GM18861 (cell line): ENCODE measurements around the gene KIF11.
"Not testable (repeated sequence)": the region's sequence is repeated elsewhere in the genome, so short reads cannot be mapped to it uniquely, and the experiment has no call there.

Experiments
- ATAC-seq: cut with Tn5 transposase; IDR thresholded peaks from one replicate; pipeline ENCODE4 v1.9.1; 2021; ENCODE audit not compliant: unreplicated experiment

Gene KIF11

GRCh38 chr10:92590623-92591549 lies 2.0 kb upstream of the KIF11 start:
- peak; percentile 1 for ATAC-seq

GRCh38 chr10:92591550-92592022 lies 1.3 kb upstream of the KIF11 start:
- peak; percentile 69 for ATAC-seq

- ATAC-seq, result no peak
Measured at GRCh38 chr10:92593619-92594588, 974 bp downstream of the KIF11 start.

- ATAC-seq, result no peak
Measured at GRCh38 chr10:92595505-92595904, 2.6 kb downstream of the KIF11 start.

- no peak for ATAC-seq
Measured at GRCh38 chr10:92598321-92598720, 5.4 kb downstream of the KIF11 start.

- no peak for ATAC-seq
Measured at GRCh38 chr10:92604841-92605240, 11.9 kb downstream of the KIF11 start.

GRCh38 chr10:92615515-92615914 lies 22.6 kb downstream of the KIF11 start:
- no peak for ATAC-seq

GRCh38 chr10:92619368-92619767 lies 26.4 kb downstream of the KIF11 start:
- no peak for ATAC-seq

- ATAC-seq, result no peak
Measured at GRCh38 chr10:92627845-92628480, 35.0 kb downstream of the KIF11 start.

GRCh38 chr10:92629945-92630344 lies 37.0 kb downstream of the KIF11 start:
- ATAC-seq, result no peak

GRCh38 chr10:92638037-92638436 lies 45.1 kb downstream of the KIF11 start:
- ATAC-seq, result no peak

GRCh38 chr10:92640107-92640506 lies 47.2 kb downstream of the KIF11 start:
- no peak for ATAC-seq

- ATAC-seq, result no peak
Measured at GRCh38 chr10:92641492-92641891, 48.6 kb downstream of the KIF11 start.

- ATAC-seq, result no peak
Measured at GRCh38 chr10:92644921-92645320, 52.0 kb downstream of the KIF11 start.

- ATAC-seq, result not testable (repeated sequence)
Measured at GRCh38 chr10:92650864-92651263, 57.9 kb downstream of the KIF11 start.

- ATAC-seq, result no peak
Measured at GRCh38 chr10:92655426-92655825, 62.5 kb downstream of the KIF11 start.

GRCh38 chr10:92656266-92656961 lies 63.5 kb downstream of the KIF11 start:
- ATAC-seq, result no peak

- no peak for ATAC-seq
Measured at GRCh38 chr10:92657024-92657423, 64.1 kb downstream of the KIF11 start.

GRCh38 chr10:92662848-92663247 lies 69.9 kb downstream of the KIF11 start:
- no peak for ATAC-seq

GRCh38 chr10:92664322-92664721 lies 71.4 kb downstream of the KIF11 start:
- ATAC-seq, result no peak
